Fibroblast of lung (primary cell): ENCODE data around the gene DDX28.

Experiments
- EZH2 ChIP-seq: IDR thresholded peaks from 2 replicates; pipeline ENCODE4 v1.5.1; 2012; ENCODE audit warnings: low read length, control low read depth, mild to moderate bottlenecking; ENCODE audit errors: missing control alignments
- TF ChIP-seq, protein P1 (sequence below), 2 donors: IDR thresholded peaks in 1 of 2; conservative IDR thresholded peaks in 1 of 2; 1 replicate in 1 of 2; 2 replicates in 1 of 2; pipeline ENCODE4 v1.5.1; 2011 to 2012; ENCODE audit warnings: low read length in 2 of 2, control low read depth in 1 of 2, inconsistent platforms in 1 of 2, low read depth in 1 of 2, mild to moderate bottlenecking in 1 of 2

- TF ChIP-seq, protein P1, sequence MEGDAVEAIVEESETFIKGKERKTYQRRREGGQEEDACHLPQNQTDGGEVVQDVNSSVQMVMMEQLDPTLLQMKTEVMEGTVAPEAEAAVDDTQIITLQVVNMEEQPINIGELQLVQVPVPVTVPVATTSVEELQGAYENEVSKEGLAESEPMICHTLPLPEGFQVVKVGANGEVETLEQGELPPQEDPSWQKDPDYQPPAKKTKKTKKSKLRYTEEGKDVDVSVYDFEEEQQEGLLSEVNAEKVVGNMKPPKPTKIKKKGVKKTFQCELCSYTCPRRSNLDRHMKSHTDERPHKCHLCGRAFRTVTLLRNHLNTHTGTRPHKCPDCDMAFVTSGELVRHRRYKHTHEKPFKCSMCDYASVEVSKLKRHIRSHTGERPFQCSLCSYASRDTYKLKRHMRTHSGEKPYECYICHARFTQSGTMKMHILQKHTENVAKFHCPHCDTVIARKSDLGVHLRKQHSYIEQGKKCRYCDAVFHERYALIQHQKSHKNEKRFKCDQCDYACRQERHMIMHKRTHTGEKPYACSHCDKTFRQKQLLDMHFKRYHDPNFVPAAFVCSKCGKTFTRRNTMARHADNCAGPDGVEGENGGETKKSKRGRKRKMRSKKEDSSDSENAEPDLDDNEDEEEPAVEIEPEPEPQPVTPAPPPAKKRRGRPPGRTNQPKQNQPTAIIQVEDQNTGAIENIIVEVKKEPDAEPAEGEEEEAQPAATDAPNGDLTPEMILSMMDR (conservative IDR thresholded peaks at IDR 0.05 in 1 of 2, IDR thresholded peaks at IDR 0.05 in 1 of 2; ENCODE audit: low read depth in 1 of 2, low read length in 2 of 2), result no peak
- TF ChIP-seq EZH2, result no peak
Measured at GRCh38 chr16:68049449-68049848, 26.4 kb upstream of the DDX28 start.
